CD4-positive, alpha-beta T cell (primary cell): ENCODE data around the gene APOB. TPM values are rescaled to one million over a fixed set of nuclear protein-coding genes. Genes with fewer than 3 reads are reported as not detected.

Experiments
- ATAC-seq: fragments of 200-7000 bp; cut with Tn5 transposase; one replicate; pipeline ENCODE4 v1.10.0; 2022; ENCODE audit warnings: mild to moderate bottlenecking; ENCODE audit not compliant: poor library complexity
- CTCF ChIA-PET: fragments of 350-600 bp; sonication (Branson Sonifier 250); formaldehyde crosslinking; loops from one replicate; lab custom pipeline; 2021; ENCODE audit warnings: antibody characterized with exemption, inconsistent platforms; lab: Charles Lee
- POLR2A ChIA-PET: fragments of 350-600 bp; sonication (Branson Sonifier 250); formaldehyde crosslinking; loops from one replicate; lab custom pipeline; 2021; ENCODE audit warnings: antibody characterized with exemption, inconsistent platforms; lab: Charles Lee
- DNase-seq, 14 experiments: peaks; one replicate each; pipeline ENCODE4 v3.0.0-alpha.2; 2013 to 2020; ENCODE audit warnings: mixed read lengths in 2 of 14
- H3K27ac ChIP-seq, 2 donors: one replicate each; pipeline versions ENCODE4 v1.5.1 to v1.7.0; 2013; ENCODE audit warnings: low read length in 2 of 2, low read depth in 1 of 2, mild to moderate bottlenecking in 1 of 2
- H3K27me3 ChIP-seq, 2 experiments: 1 replicate in 1 of 2; 2 replicates in 1 of 2; pipeline versions ENCODE4 v1.6.1 to v1.7.0; 2013; ENCODE audit warnings: low read length in 2 of 2, control low read depth in 1 of 2, mild to moderate bottlenecking in 1 of 2, moderate library complexity in 1 of 2; ENCODE audit not compliant: insufficient read depth in 2 of 2, control insufficient read depth in 1 of 2
- H3K36me3 ChIP-seq: one replicate; pipeline ENCODE4 v1.6.1; 2013; ENCODE audit warnings: low read length, control low read depth; ENCODE audit not compliant: insufficient read depth
- H3K4me1 ChIP-seq: one replicate; pipeline ENCODE4 v1.6.1; 2013; ENCODE audit warnings: low read length, control low read depth; ENCODE audit not compliant: insufficient read depth
- H3K4me3 ChIP-seq: one replicate; pipeline ENCODE4 v1.5.1; 2013; ENCODE audit warnings: mild to moderate bottlenecking, low read length, moderate library complexity
- H3K9me3 ChIP-seq, 2 experiments: 1 replicate in 1 of 2; 2 replicates in 1 of 2; pipeline versions ENCODE4 v1.6.1 to v1.7.0; 2013; ENCODE audit warnings: low read length in 2 of 2, mild to moderate bottlenecking in 2 of 2, control low read depth in 1 of 2, moderate library complexity in 1 of 2; ENCODE audit not compliant: control insufficient read depth in 1 of 2, insufficient read depth in 1 of 2
- H3K27ac Mint-ChIP-seq: one replicate; pipeline ENCODE4 v1.8.0; 2020; ENCODE audit warnings: mixed read lengths
- H3K27me3 Mint-ChIP-seq: one replicate; pipeline ENCODE4 v1.8.0; 2021; ENCODE audit warnings: mixed read lengths
- H3K36me3 Mint-ChIP-seq: one replicate; pipeline ENCODE4 v1.8.0; 2021; ENCODE audit warnings: low read depth, mixed read lengths
- H3K4me1 Mint-ChIP-seq: one replicate; pipeline ENCODE4 v1.8.0; 2021; ENCODE audit warnings: low read depth, mixed read lengths
- H3K4me3 Mint-ChIP-seq: one replicate; pipeline ENCODE4 v1.8.0; 2020; ENCODE audit warnings: mild to moderate bottlenecking, mixed read lengths
- H3K9me3 Mint-ChIP-seq: one replicate; pipeline ENCODE4 v1.8.0; 2020; ENCODE audit warnings: mixed read lengths
- intact Hi-C, 2 experiments: fragments of 100-400 bp; cut with DNase I in 1 of 2; cut with micrococcal nuclease in 1 of 2; formaldehyde crosslinking; loops; one replicate each; pipeline versions ENCODE4 v1.15.1 to v1.9.0; 2023 to 2025; cut with DNase I, micrococcal nuclease
- total RNA-seq, 174 experiments: library from RNA in 2 of 174; stranded (reverse) in 2 of 174; gene quantifications; one replicate each; pipeline ENCODE4 v1.2.3 and lab custom pipeline; 2021 to 2026
- TF ChIP-seq, protein P1 (sequence below): fragments of 200-600 bp; IDR thresholded peaks from one replicate; pipeline ENCODE4 v1.8.0; 2022; ENCODE audit warnings: antibody characterized with exemption, mild to moderate bottlenecking

The APOB gene
- total RNA-seq, 2 experiments from 2014 or later = not detected

DNA sequence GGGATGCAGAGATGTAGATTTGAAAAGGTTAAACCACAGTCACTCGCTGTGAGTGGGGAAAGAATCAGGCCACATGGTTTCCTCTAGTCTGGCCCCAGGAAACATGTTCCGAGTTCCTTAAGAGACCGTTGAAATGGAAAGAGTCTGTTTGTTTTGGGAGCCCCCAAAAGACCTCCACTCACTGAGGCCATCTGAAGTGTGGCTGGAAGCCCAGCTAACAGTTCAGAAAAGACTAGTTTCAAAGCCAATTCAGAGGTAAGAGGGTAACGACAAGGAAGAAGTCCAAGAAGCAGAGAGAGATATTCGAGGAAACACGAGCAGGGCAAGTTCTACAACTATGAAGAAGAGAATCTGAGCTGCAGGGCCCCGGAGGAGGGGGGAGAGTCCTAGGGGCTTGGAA, 61.0 kb downstream of the APOB start:
- Histone ChIP-seq H3K9me3 (no peaks in the 10 kb centered on the region), H3K27ac (no peak overlapping the region), H3K4me3 (no peak overlapping the region), H3K36me3 (no peaks in the 10 kb centered on the region), H3K4me1 (no peaks in the 10 kb centered on the region), H3K27me3 (peaks cover 3 to 4% of the 10 kb centered on the region in 2 experiments)
- TF ChIP-seq, protein P1, sequence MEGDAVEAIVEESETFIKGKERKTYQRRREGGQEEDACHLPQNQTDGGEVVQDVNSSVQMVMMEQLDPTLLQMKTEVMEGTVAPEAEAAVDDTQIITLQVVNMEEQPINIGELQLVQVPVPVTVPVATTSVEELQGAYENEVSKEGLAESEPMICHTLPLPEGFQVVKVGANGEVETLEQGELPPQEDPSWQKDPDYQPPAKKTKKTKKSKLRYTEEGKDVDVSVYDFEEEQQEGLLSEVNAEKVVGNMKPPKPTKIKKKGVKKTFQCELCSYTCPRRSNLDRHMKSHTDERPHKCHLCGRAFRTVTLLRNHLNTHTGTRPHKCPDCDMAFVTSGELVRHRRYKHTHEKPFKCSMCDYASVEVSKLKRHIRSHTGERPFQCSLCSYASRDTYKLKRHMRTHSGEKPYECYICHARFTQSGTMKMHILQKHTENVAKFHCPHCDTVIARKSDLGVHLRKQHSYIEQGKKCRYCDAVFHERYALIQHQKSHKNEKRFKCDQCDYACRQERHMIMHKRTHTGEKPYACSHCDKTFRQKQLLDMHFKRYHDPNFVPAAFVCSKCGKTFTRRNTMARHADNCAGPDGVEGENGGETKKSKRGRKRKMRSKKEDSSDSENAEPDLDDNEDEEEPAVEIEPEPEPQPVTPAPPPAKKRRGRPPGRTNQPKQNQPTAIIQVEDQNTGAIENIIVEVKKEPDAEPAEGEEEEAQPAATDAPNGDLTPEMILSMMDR = no peak
- Mint-ChIP-seq H3K27ac (no peak overlapping the region), H3K27me3 (peaks cover 11% of the 10 kb centered on the region), H3K4me1 (no peaks in the 10 kb centered on the region), H3K4me3 (no peak overlapping the region), H3K36me3 (no peaks in the 10 kb centered on the region), H3K9me3 (no peaks in the 10 kb centered on the region)
- intact Hi-C loops = no loop called here
- CTCF ChIA-PET = no interaction called here
- DNase-seq (no peak), ATAC-seq (no peak)
- POLR2A ChIA-PET = no interaction called here

DNA sequence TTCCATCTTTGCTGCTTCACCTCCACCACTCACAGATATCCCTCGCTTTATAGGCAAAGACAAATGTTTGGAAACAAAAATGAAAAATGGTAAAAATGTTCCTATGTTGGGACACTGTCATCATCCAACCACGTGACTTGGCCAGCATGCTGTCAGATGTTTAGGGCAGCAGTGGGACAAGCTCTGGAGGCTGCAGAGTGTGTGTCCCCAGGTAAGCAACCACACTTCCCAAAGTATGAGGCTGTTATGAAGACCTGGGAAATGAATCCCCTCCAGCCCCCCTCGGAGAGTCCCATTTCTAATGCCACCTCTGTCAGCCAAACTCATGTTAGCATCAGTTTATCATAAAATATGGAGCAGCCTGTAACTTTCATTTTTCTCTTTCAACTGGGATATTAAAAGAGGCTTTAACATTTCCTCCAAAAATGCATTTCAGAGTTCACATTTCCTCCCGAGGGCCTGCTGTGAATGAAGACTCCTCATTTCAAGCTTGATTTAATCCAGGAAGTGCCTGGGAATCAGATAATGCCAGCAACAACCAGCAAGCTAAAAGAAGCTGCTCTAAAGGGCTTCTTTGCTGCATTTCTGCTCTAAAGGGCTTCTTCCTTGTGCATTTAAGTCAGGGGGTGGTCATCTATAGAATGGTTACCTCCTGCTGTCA, 66.2 kb downstream of the APOB start:
- no peak for ATAC-seq
- intact Hi-C loops = no loop called here
- Histone ChIP-seq H3K9me3 (no peaks in the 10 kb centered on the region), H3K36me3 (no peaks in the 10 kb centered on the region), H3K27ac (no peak overlapping the region), H3K4me3 (no peak overlapping the region), H3K27me3 (peaks cover 4 to 7% of the 10 kb centered on the region in 2 experiments), H3K4me1 (no peaks in the 10 kb centered on the region)
- Mint-ChIP-seq H3K36me3 (no peaks in the 10 kb centered on the region), H3K4me1 (no peaks in the 10 kb centered on the region), H3K27me3 (peaks cover 7% of the 10 kb centered on the region), H3K4me3 (no peak overlapping the region), H3K27ac (no peak overlapping the region), H3K9me3 (no peaks in the 10 kb centered on the region)
- TF ChIP-seq, protein P1 = no peak
- POLR2A ChIA-PET = interaction anchor here (1.2 kb wide), 1 partner anchor 9 kb away, joined by 3 read pairs; no protein-coding TSS in a partner anchor
- CTCF ChIA-PET = no interaction called here
- DNase-seq = no peak

DNA sequence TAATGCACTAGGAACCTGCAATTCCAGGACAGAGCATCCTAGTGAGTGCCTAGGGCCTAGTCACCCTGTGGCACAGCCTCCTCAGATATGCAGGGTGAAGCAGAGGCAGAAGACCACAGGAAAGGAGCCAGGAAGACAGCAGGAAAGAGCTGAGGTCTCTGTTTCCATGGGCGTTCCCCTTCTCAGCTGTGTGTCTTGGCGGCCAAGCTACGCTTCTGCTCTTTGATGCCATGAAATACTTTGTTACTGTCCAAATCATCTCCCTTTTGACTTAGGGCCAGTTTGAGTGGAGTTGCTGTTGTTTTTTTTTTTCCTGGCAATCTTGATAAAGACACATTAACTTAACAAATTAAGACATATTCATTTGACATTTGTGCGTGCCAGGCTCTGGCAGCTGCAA, 67.3 kb downstream of the APOB start:
- Mint-ChIP-seq H3K9me3 (no peaks in the 10 kb centered on the region), H3K4me1 (no peaks in the 10 kb centered on the region), H3K27me3 (peaks cover 9% of the 10 kb centered on the region), H3K27ac (no peak overlapping the region), H3K4me3 (no peak overlapping the region), H3K36me3 (no peaks in the 10 kb centered on the region)
- no peak for DNase-seq
- TF ChIP-seq, protein P1 = no peak
- CTCF ChIA-PET = no interaction called here
- no peak for ATAC-seq
- Histone ChIP-seq H3K36me3 (no peaks in the 10 kb centered on the region), H3K4me1 (no peaks in the 10 kb centered on the region), H3K9me3 (no peaks in the 10 kb centered on the region), H3K4me3 (no peak overlapping the region), H3K27me3 (peaks cover 0 to 5% of the 10 kb centered on the region in 2 experiments), H3K27ac (no peak overlapping the region)
- intact Hi-C loops = no loop called here
- POLR2A ChIA-PET = no interaction called here
